Fibroblast of skin of left quadriceps (primary cell): ENCODE results near the gene CHRD.
"Not testable (repeated sequence)": the region's sequence is repeated elsewhere in the genome, so short reads cannot be mapped to it uniquely, and the experiment has no call there.

ENCODE experiments used
- DNase-seq, 2 experiments: peaks; one replicate each; pipeline ENCODE4 v3.0.0-alpha.2; 2013; ENCODE audit warnings: low read depth in 2 of 2

CHRD gene

DNA sequence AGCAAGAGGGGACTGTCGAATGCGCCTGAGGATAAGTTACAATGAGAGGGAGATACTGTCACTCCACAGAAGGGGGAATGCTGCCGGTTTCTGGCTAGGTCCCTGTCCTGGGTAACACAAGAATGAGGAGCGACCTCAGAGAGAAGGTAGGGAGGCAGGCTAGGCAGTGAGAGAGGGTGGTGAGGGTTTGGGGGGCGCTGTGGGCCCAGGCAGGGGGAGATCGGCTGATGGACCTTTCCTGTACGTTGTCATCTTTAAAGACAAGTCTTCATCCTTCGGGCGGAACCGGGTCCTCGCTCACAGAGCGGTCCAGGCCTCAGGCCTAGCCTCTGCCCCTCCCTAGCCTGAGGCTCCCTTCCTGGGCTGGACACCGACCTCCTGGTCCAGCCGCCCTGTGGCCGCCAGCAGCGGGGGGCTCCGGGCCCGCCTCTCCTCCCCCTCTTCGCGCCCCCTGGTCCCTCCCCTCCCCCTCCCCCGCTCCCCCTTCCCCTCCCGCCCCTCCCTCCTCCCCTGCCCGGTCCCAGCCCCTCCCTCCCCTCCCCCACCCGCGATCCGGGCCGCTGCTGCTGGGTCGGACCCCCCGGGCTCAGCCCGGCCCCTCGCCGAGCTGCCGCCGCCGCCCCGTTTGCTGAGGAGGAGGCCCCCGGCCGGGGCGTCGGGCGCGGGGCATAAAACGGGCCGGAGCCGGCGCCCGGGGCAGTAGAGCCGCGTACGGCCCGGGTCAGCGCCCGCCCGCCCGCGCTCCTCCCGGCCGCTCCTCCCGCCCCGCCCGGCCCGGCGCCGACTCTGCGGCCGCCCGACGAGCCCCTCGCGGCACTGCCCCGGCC is at the start of gene CHRD:
Gene CHRD, plus strand, starts transcription at position 697 of the 827 bp plus-strand sequence. CDS start 265 bp downstream, outside the sequence.
- no peak for DNase-seq

- DNase-seq, result peak; percentile 58 to 63
Observed at GRCh38 chr3:184332370-184333090, 47.3 kb upstream of the CHRD start.

- no peak for DNase-seq
Observed at GRCh38 chr3:184333190-184333589, 46.7 kb upstream of the CHRD start.

DNA sequence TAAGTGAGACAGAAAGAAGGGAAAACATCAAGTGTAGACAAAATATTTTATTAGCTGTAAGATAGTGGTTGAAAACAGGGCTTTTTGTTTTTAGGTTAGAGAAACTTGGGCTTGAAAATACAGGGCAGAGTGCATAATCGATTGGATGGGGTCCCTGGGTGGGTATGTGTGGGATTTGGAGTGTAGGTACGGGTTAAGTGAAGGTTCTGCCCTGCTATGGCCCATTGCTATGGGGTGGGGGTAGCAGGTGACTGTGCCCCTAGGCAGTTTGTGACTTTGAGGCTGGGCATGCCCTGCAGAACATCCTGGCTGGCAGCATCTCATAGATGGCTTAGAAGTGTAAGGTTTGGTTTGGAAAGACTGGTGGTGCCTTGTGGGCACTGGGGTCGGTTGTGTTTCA is 46.2 kb upstream of the CHRD start:
- no peak for DNase-seq

DNA sequence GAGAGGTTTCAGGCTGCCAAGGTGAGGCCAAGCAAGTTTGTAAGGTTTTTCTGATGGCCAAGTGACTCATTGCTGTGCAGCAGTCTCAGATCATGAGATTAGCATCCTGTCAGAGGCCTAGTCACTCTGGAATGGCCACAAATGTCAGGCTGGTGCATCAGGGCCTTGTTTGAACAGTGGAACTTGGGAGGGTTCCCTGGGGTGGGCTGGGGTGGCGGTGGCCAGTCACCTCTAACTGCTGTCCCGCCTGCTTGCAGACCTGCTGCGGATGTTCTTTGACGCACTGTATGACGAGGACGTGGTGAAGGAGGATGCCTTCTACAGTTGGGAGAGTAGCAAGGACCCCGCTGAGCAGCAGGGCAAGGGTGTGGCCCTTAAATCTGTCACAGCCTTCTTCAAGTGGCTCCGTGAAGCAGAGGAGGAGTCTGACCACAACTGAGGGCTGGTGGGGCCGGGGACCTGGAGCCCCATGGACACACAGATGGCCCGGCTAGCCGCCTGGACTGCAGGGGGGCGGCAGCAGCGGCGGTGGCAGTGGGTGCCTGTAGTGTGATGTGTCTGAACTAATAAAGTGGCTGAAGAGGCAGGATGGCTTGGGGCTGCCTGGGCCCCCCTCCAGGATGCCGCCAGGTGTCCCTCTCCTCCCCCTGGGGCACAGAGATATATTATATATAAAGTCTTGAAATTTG is 45.2 kb upstream of the CHRD start:
- no peak for DNase-seq

- DNase-seq, result no peak
Observed at GRCh38 chr3:184335291-184335660, 44.6 kb upstream of the CHRD start.

GRCh38 chr3:184335661-184336546 is 44.0 kb upstream of the CHRD start:
- peak in 1 of 2 experiments; percentile 48 for DNase-seq

DNA sequence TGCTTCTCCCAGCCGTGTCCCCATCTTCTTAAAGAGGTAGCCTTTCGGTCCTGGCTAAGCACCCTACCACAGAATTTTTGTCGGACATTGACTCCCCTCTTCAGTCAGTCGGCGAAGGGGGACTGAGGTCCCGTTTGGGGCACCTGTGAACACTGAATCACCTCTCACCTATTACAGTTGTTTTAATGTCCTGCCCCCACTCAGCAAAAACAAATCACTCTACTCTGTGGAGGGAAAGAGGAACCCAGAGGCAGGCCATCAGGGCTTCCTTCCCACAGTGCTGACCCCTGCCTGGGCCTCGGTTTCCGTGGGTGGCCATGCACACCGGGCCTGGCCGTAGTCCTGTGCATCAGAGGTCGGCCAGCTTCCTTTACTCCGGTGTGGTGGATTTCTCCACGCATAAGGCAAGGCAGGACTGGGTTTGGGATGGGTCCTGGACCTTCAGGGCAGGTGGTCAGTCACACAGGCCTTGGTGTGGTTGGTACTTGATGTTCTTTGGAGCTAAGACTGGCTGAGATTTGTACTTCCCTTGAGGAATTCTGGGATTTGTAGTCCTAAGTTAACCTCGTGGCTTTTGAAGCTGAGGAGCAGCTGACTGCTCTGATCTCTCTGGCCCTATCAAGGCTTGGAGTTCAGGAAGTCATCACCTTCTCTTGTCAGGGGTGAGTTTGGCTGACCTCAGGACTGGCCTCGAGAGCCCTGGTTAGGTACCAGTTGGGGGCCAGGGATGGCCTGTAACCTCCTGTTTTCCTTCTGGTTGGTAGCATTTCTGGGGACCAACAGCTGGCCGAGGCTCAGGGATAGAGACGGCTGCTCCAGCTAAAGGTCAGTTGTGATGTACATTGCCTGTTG is 43.1 kb upstream of the CHRD start:
- DNase-seq, result no peak

- no peak for DNase-seq
Observed at GRCh38 chr3:184337399-184337714, 42.5 kb upstream of the CHRD start, which contains the start of gene FAM131A. TSS of gene FAM131A (plus strand) at chr3:184337600. CDS start at chr3:184337631, 31 bp downstream.

DNA sequence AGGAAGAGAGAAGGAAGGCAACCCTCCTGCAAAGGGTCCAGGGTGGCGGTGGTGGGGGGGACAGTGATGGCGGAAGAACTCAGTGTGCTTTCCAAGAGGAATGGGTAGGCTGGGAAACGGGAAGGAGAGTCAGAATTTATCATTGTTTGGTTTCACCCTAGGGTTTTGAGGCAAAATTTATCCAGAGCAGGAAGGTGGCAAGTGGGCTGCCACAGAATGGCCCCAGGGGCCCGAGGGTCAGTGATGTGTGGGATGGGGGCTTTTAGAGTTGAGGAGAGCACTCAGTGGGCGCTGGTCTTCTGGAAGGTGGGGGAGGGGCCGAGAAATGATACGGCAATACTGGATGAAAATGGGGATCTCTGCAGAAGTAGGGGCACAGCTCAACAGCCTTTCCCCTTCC is 41.9 kb upstream of the CHRD start:
- DNase-seq, result no peak

DNA sequence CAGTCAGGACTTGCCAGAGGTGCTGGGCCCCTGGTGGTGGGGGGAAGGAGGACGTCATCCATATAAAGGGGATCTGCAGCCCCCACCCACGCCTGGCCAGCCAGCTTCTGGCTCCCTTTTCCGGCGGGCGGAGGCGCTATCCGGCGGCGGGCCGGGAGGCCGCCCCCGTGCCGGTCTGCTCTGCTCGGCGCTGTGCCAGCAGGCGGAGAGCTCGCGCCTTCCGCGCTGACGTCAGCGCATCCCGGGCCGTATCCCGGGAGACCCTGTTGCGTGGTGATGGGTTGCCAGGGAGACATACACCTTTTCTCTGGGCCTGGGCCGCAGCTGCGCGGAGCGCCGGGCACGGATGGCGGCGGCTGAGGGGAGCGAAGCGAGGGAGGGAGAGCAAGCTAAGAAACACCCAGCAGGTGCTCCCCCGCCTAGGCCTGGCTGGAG is 41.3 kb upstream of the CHRD start:
- peak; percentile 54 to 60 for DNase-seq

DNA sequence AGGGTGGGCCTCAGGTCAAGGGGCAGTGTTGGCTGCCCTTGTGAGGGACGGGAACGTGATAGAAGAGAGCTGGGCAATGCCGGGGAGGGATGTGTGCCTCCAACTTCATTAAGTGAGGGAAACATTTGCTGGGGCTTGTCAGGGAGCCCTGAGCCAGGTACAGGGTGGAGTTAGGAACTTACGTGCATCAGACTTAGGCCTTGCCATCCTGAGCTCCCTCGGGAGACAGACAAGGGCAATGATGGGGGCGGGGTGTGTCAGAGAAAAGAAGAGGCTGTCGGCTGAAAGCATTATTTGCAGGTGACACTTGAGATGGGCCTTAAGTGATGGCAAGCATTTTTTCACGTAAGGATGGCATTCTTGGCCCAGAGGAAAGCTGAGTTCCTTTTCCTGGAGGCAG is 40.9 kb upstream of the CHRD start:
- no peak for DNase-seq

DNA sequence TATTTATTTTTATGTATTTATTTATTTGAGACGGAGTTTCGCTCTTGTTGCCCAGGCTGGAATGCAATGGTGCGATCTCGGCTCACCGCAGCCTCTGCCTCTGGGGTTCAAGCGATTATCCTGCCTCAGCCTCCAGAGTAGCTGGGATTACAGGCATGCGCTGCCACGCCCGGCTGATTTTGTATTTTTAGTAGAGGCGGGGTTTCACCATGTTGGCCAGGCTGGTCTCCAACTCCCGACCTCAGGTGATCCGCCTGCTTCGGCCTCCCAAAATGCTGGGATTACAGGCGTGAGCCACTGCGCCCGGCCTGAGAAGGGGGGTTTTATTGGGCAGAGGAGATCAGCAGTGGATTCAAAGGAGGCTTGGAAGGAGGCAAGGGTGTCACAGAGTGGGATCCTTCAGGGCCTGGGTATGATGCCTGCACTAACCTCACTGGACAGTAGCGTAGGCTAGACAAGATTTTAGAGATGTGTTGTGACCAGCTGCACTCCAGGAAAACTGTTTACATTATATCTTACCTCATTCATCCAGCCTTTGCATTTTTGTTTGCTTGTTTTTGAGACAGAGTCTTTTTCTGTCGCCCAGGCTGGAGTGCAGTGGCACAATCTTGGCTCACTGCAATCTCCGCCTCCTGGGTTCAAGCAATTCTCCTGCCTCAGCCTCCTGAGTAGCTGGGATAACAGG is 40.3 kb upstream of the CHRD start:
- DNase-seq, result not testable (repeated sequence)

GRCh38 chr3:184341925-184342324 is 37.9 kb upstream of the CHRD start:
- no peak for DNase-seq

DNA sequence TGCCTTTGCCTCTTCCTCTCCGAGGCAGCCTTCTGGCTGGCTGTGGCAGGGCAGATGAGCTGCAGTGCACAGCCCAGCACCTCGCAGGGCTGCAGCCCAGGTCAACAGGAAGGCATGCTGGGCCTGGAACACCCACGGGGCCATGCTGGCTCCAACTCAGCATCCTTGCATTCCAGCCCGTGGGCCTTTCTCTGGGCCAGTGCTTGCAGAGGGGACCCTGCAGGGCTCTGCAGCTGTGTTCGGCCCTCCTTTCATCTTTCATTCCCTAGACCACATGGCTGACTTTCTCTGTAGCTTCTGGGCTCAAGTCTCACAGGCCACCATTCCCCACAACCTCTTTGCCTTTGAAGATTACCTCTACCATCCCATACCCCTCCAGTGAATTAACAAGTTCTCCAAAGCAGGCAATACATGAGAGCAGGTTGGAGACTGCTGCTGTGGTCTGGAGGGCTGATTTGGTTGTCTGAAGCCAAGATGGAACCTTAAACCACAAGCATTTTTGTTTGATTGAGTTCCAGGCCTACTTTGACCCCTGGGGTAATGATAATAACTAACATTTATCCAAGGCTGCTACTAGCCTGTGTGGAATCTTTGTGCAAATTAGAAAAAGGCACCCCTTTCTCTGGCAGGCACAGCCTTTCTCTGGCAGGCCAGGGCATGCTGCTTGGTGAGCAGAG is 36.5 kb upstream of the CHRD start:
- DNase-seq, result no peak

DNA sequence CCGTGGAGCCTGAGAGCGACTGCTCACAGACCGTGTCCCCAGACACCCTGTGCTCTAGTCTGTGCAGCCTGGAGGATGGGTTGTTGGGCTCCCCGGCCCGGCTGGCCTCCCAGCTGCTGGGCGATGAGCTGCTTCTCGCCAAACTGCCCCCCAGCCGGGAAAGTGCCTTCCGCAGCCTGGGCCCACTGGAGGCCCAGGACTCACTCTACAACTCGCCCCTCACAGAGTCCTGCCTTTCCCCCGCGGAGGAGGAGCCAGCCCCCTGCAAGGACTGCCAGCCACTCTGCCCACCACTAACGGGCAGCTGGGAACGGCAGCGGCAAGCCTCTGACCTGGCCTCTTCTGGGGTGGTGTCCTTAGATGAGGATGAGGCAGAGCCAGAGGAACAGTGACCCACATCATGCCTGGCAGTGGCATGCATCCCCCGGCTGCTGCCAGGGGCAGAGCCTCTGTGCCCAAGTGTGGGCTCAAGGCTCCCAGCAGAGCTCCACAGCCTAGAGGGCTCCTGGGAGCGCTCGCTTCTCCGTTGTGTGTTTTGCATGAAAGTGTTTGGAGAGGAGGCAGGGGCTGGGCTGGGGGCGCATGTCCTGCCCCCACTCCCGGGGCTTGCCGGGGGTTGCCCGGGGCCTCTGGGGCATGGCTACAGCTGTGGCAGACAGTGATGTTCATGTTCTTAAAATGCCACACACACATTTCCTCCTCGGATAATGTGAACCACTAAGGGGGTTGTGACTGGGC is 35.1 kb upstream of the CHRD start:
- DNase-seq, result no peak

- DNase-seq, result no peak
Observed at GRCh38 chr3:184345317-184346144, 34.3 kb upstream of the CHRD start.
